ENCODE data around the gene EPB41L2.
A peak's percentile ranks its signal among the peaks of the same experiment; 100 is the strongest.

EPB41L2 gene

DNA sequence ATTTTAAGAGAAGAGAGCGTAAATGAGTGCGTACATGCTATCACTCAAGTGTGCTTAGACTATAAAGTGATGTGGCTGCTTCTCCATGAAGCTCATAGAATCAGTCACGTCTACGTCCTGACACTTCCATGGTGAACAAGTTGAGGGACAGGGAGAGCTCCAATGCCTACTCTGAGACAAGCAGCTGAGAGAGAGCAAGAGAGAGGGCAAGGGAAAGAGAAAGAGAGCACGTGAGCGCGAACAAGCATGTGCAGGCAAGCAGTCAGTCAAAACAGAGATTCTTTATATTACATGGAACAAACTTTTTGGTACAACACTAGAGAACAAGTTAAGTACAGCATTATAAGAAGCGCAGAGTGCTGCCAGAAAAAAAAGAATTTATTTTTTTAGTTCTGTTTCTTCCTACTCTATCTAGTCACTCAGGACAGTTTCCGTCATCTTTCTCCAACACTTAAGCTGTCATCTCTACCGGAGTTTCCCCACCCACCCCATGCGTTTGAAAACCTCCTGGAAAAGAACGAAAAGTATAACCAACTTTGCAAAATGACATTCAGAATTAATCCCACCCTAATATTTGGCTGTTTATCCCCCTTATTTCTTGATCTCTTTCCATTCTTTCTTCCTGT, 61.8 kb downstream of the EPB41L2 start:
- peak; percentile 35 for DNase-seq (ENCODE audit: low read depth)
- H3K4me3 ChIP-seq (ENCODE audit: low read length), result peak overlapping the region; percentile 18
- TF ChIP-seq, protein P1, sequence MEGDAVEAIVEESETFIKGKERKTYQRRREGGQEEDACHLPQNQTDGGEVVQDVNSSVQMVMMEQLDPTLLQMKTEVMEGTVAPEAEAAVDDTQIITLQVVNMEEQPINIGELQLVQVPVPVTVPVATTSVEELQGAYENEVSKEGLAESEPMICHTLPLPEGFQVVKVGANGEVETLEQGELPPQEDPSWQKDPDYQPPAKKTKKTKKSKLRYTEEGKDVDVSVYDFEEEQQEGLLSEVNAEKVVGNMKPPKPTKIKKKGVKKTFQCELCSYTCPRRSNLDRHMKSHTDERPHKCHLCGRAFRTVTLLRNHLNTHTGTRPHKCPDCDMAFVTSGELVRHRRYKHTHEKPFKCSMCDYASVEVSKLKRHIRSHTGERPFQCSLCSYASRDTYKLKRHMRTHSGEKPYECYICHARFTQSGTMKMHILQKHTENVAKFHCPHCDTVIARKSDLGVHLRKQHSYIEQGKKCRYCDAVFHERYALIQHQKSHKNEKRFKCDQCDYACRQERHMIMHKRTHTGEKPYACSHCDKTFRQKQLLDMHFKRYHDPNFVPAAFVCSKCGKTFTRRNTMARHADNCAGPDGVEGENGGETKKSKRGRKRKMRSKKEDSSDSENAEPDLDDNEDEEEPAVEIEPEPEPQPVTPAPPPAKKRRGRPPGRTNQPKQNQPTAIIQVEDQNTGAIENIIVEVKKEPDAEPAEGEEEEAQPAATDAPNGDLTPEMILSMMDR (IDR thresholded peaks at IDR 0.05; ENCODE audit: insufficient read depth, low read depth, low read length, missing control alignments), result no peak

DNA sequence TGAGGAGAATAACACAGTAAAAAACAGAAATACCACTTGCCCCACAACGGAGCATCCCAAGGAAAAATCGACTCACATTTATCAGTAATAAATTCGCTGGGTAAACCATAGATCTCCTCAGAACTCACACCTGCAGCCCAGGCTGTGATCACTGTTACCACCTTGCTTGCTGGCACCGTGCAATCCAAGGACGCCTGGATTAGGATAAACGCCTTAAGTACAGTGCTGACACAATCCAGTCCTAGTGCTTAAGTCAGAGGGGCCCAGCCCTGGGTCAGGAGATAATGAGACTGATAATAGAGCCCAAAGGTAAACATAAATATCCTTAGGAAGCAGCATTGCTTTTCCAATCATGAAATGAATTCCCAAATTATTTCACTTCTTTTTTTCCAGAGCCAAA, 62.5 kb downstream of the EPB41L2 start:
- TF ChIP-seq, protein P1 (IDR thresholded peaks at IDR 0.05; ENCODE audit: insufficient read depth, low read depth, low read length, missing control alignments), result no peak
- no peak for DNase-seq (ENCODE audit: low read depth)
- no peak overlapping the region for H3K4me3 ChIP-seq (ENCODE audit: low read length)

DNA sequence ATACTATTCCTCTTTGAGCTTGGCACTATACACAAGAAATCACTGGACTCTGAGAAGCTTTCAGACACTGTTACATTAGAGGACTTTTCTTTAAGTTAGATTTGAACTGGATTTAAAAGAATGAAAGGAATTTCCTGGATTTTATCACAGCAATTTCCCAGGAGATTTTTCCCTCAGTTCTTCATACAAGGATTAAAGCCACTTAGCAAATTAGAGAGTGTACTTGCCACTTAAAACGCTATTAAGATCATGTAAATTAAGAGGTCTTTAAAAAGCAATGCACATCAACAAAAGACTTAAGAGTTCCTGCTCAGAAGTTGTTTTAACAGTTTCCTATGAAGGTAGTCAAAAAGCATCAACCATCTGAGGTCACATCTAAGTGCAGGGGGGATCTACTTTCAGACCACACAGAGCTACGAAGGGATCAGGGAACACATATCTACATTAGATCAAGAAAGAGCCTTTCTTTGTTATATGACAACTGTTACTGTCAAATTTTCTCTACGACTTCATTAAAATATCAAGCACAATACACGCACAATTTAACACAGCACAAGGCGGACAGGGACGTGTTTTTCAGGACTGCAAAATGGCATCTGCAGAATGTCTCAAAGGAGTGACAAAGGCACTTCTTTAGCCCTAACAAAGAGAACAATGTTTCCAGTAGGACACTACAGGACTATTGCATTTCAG, 65.8 kb downstream of the EPB41L2 start:
- H3K4me3 ChIP-seq (ENCODE audit: low read length), result no peak overlapping the region
- TF ChIP-seq, protein P1 (IDR thresholded peaks at IDR 0.05; ENCODE audit: insufficient read depth, low read depth, low read length, missing control alignments), result no peak
- DNase-seq (ENCODE audit: low read depth), result no peak

DNA sequence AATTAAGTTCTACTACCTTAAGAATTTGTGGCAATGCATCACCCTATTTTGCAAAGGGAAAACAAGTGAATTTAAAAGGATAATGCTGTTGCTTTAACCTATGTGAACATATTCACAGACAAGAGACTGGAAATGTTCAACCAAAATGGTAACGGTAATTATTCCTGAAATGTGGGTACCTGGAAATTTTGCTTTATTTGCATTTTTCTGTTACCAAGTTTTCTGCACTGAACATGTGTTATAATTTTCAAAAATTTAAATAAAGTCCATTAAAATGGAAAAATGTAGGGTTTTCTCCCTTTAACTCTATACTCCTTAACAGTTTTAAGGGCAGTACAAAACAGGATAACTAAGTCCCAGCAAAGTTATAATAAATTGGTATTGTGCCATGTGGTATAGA, 66.4 kb downstream of the EPB41L2 start:
- DNase-seq (ENCODE audit: low read depth), result no peak
- H3K4me3 ChIP-seq (ENCODE audit: low read length), result no peak overlapping the region
- TF ChIP-seq, protein P1 (IDR thresholded peaks at IDR 0.05; ENCODE audit: insufficient read depth, low read depth, low read length, missing control alignments), result no peak

DNA sequence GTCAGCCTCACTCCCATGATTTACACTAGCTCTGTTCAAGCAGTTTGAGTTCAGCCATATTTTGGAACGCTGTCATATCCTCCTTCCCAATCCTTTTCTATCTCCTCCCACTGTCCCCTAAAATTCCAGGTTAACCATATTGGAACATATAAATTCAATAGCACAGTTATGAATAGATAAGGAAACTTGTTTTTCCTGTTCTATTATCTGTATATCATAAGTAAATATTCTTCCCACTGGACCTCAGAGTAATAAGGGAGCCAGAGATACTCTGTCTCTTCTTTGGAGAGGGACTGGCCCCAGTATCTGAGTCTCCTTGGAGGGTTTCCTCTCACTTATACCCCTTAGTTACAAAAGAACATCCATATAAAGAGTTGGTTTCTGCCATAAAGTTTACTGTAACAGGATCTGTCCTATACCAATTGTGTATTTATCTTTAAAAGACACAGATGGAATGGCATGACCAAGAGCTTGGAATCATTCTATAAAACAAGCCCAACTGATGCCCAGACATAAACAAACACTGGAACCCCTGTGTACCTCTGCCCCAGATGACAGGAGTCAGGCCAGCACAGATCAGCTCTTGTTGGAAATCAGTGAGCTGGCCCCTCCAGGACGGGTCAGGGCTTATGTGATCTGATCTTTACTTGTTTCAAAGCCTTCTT, 67.1 kb downstream of the EPB41L2 start:
- TF ChIP-seq, protein P1 (IDR thresholded peaks at IDR 0.05; ENCODE audit: insufficient read depth, low read depth, low read length, missing control alignments), result no peak
- no peak overlapping the region for H3K4me3 ChIP-seq (ENCODE audit: low read length)
- DNase-seq (ENCODE audit: low read depth), result no peak

DNA sequence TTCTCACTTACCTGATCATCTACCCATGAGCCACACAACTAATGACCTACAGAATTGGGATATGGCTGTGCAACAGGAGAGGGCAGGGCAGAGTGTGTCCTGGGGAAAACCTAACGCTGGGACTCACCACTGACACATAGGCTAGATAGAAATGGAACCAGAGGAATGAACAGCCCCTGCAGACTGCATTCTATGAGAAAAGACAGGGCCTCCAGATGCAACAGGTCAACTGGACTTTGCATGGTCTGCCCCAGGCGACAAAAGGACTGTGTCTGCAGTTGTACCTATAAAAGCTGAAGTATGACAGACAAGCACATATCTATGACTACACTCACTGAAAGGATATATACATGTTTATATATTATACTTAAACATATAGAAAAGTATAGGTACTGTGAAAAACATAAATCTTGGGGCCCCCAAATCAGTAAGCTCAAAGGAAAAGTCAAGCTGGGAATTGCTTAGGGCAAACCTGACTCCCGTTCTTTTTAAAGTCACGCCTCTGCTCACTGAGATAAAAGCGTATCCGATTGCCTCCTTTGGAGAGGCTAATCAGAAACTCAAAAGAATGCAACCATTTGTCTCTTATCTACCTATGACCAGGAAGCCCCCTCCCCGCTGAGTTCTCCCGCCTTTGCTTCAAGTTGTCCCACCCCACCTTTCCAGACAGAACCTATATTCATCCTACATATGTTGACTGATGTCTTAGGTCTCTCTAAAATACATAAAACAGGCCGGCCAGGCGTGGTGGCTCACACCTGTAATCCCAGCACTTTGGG, 68.5 kb downstream of the EPB41L2 start:
- no peak overlapping the region for H3K4me3 ChIP-seq (ENCODE audit: low read length)
- TF ChIP-seq, protein P1 (IDR thresholded peaks at IDR 0.05; ENCODE audit: insufficient read depth, low read depth, low read length, missing control alignments), result no peak
- no peak for DNase-seq (ENCODE audit: low read depth)

All from epithelial cell of esophagus (primary cell).